Fibroblast of the aortic adventitia (primary cell): ENCODE measurements around the gene CLEC5A. TPM values are rescaled to one million over a fixed set of nuclear protein-coding genes. Genes with fewer than 3 reads are reported as not detected.
"Not testable (repeated sequence)": the region's sequence is repeated elsewhere in the genome, so short reads cannot be mapped to it uniquely, and the experiment has no call there.

Experiments used
- DNase-seq: peaks from one replicate; pipeline ENCODE4 v3.0.0-alpha.2; 2010; ENCODE audit warnings: low read depth
- H3K4me3 ChIP-seq: 2 replicates; pipeline ENCODE4 v1.5.1; 2011; ENCODE audit warnings: low read depth, mild to moderate bottlenecking, control low read depth, low read length, moderate library complexity
- CTCF ChIP-seq: IDR thresholded peaks from 2 replicates; pipeline ENCODE4 v1.5.1; 2011; ENCODE audit warnings: mild to moderate bottlenecking, low read length, control low read depth, inconsistent platforms; ENCODE audit not compliant: insufficient read depth
- total RNA-seq: library from RNA; depleted of rRNA; stranded (reverse); fragments of >200 nt; gene quantifications from 2 replicates; pipeline ENCODE4 v1.2.3, GENCODE V29; 2012; ENCODE audit warnings: low replicate concordance

Gene CLEC5A
- not detected in 2 replicates for total RNA-seq

- no peak for DNase-seq
- TF ChIP-seq CTCF = no peak
- H3K4me3 ChIP-seq = no peak within 1 kb of the TSS
Observed at GRCh38 chr7:141946796-141947195, at the start of gene CLEC5A. Gene CLEC5A (minus strand): TSS chr7:141946974. CDS start chr7:141946292, 682 bp downstream.

- no peak overlapping the region for H3K4me3 ChIP-seq
- no peak for DNase-seq
- TF ChIP-seq CTCF = no peak
Observed at GRCh38 chr7:141993354-141993753, 46.6 kb upstream of the CLEC5A start.

- TF ChIP-seq CTCF = no peak
- DNase-seq = no peak
- H3K4me3 ChIP-seq = no peak overlapping the region
Observed at GRCh38 chr7:141992688-141993087, 45.9 kb upstream of the CLEC5A start.

- no peak for TF ChIP-seq CTCF
- DNase-seq = no peak
- H3K4me3 ChIP-seq = no peak overlapping the region
Observed at GRCh38 chr7:141992156-141992555, 45.4 kb upstream of the CLEC5A start.

- H3K4me3 ChIP-seq = no peak overlapping the region
- no peak for TF ChIP-seq CTCF
- DNase-seq = no peak
Observed at GRCh38 chr7:141991140-141991539, 44.4 kb upstream of the CLEC5A start.

- no peak for TF ChIP-seq CTCF
- DNase-seq = no peak
- H3K4me3 ChIP-seq = no peak overlapping the region
Observed at GRCh38 chr7:141990011-141990725, 43.4 kb upstream of the CLEC5A start.

GRCh38 chr7:141987803-141988202 lies 41.0 kb upstream of the CLEC5A start:
- H3K4me3 ChIP-seq = not testable (repeated sequence)

More at GRCh38 chr7:141987803-141988202, 41.0 kb upstream of the CLEC5A start:
- not testable (repeated sequence) for DNase-seq
